Neuronal stem cell (in vitro differentiated cells): Measurements from ENCODE around the gene TNPO2.

ENCODE experiments used
- DNase-seq: peaks from one replicate; pipeline ENCODE4 v3.0.0-alpha.2; 2013; ENCODE audit warnings: low spot score
- H2AFZ ChIP-seq: one replicate; pipeline ENCODE4 v1.6.1; 2013; ENCODE audit warnings: mild to moderate bottlenecking, low read length, inconsistent platforms
- H2AK5ac ChIP-seq: 2 replicates; pipeline ENCODE4 v1.6.1; 2013; ENCODE audit warnings: low read depth, mild to moderate bottlenecking, inconsistent platforms, low read length, moderate library complexity, mixed read lengths
- H2BK120ac ChIP-seq: 2 replicates; pipeline ENCODE4 v1.6.1; 2013; ENCODE audit warnings: low read depth, mild to moderate bottlenecking, inconsistent platforms, low read length, moderate library complexity, mixed read lengths
- H2BK12ac ChIP-seq: one replicate; pipeline ENCODE4 v1.6.1; 2013; ENCODE audit warnings: low read length, inconsistent platforms
- H2BK15ac ChIP-seq: 2 replicates; pipeline ENCODE4 v1.6.1; 2013; ENCODE audit warnings: mild to moderate bottlenecking, low read length, inconsistent platforms, mixed read lengths
- H2BK5ac ChIP-seq: one replicate; pipeline ENCODE4 v1.6.1; 2013; ENCODE audit warnings: inconsistent platforms, mild to moderate bottlenecking, low read length, moderate library complexity
- H3K14ac ChIP-seq: one replicate; pipeline ENCODE4 v1.6.1; 2013; ENCODE audit warnings: low read length, inconsistent platforms
- H3K18ac ChIP-seq: 2 replicates; pipeline ENCODE4 v1.6.1; 2013; ENCODE audit warnings: low read length, inconsistent platforms
- H3K23ac ChIP-seq: 2 replicates; pipeline ENCODE4 v1.6.1; 2013; ENCODE audit warnings: low read depth, mild to moderate bottlenecking, mixed read lengths, low read length, inconsistent platforms; ENCODE audit not compliant: poor library complexity
- H3K27ac ChIP-seq: replicated peaks from 3 replicates; pipeline ENCODE4 v1.5.1; 2013; ENCODE audit warnings: low read length, inconsistent platforms
- H3K27me3 ChIP-seq, 3 experiments: 2 replicates each; pipeline ENCODE4 v1.6.1; 2013; ENCODE audit warnings: low read length in 3 of 3, mild to moderate bottlenecking in 2 of 3, inconsistent platforms in 1 of 3, low read depth in 1 of 3, mixed read lengths in 1 of 3, moderate library complexity in 1 of 3; ENCODE audit not compliant: control insufficient read depth in 3 of 3, insufficient read depth in 3 of 3
- H3K36me3 ChIP-seq, 2 donors: replicated peaks in 1 of 2; 2 replicates each; pipeline ENCODE4 v1.6.1; 2013; ENCODE audit warnings: low read length in 2 of 2; ENCODE audit not compliant: control insufficient read depth in 2 of 2, insufficient read depth in 2 of 2
- H3K4ac ChIP-seq: 2 replicates; pipeline ENCODE4 v1.6.1; 2013; ENCODE audit warnings: inconsistent platforms, mild to moderate bottlenecking, low read length, moderate library complexity
- H3K4me1 ChIP-seq, 2 donors: 1 replicate in 1 of 2; 2 replicates in 1 of 2; pipeline ENCODE4 v1.6.1; 2013; ENCODE audit warnings: low read length in 2 of 2, low read depth in 1 of 2; ENCODE audit not compliant: control insufficient read depth in 2 of 2, insufficient read depth in 1 of 2
- H3K4me2 ChIP-seq: one replicate; pipeline ENCODE4 v1.6.1; 2013; ENCODE audit warnings: mild to moderate bottlenecking, low read length, inconsistent platforms; ENCODE audit not compliant: insufficient read depth, poor library complexity, severe bottlenecking
- H3K4me3 ChIP-seq, 2 donors: 2 replicates each; pipeline ENCODE4 v1.5.1; 2013; ENCODE audit warnings: low read length in 2 of 2, mild to moderate bottlenecking in 2 of 2, inconsistent platforms in 1 of 2, moderate library complexity in 1 of 2
- H3K79me1 ChIP-seq: one replicate; pipeline ENCODE4 v1.6.1; 2013; ENCODE audit warnings: low read depth, mild to moderate bottlenecking, inconsistent platforms, low read length, moderate library complexity
- H3K9ac ChIP-seq: one replicate; pipeline ENCODE4 v1.6.1; 2013; ENCODE audit warnings: mild to moderate bottlenecking, low read depth, low read length, inconsistent platforms; ENCODE audit not compliant: poor library complexity
- H3K9me3 ChIP-seq, 2 donors: replicated peaks in 1 of 2; 2 replicates each; pipeline versions ENCODE3 to v1.6.1; 2013; ENCODE audit warnings: low read length in 2 of 2, mild to moderate bottlenecking in 2 of 2, inconsistent platforms in 1 of 2, low read depth in 1 of 2, mixed read lengths in 1 of 2, moderate library complexity in 1 of 2; ENCODE audit not compliant: control insufficient read depth in 2 of 2, insufficient read depth in 1 of 2
- H4K8ac ChIP-seq: one replicate; pipeline ENCODE4 v1.6.1; 2013; ENCODE audit warnings: low read depth, mild to moderate bottlenecking, inconsistent platforms, low read length, moderate library complexity
- H4K91ac ChIP-seq: one replicate; pipeline ENCODE4 v1.6.1; 2013; ENCODE audit warnings: low read length, low read depth, mild to moderate bottlenecking, inconsistent platforms; ENCODE audit not compliant: poor library complexity
- WGBS, 2 donors: extraction: QIAGEN DNeasy Blood & Tissue Kit; methylation state at CpG; one replicate each; pipeline ENCODE4 v1.1.7; 2013; ENCODE audit warnings: missing lambda C conversion rate in 2 of 2, mixed read lengths in 1 of 2; ENCODE audit not compliant: insufficient read length in 2 of 2, insufficient replicate concordance in 1 of 2; ENCODE audit errors: extremely low coverage in 2 of 2; 5-methylcytosine and 5-hydroxymethylcytosine counted together

The TNPO2 gene

DNA sequence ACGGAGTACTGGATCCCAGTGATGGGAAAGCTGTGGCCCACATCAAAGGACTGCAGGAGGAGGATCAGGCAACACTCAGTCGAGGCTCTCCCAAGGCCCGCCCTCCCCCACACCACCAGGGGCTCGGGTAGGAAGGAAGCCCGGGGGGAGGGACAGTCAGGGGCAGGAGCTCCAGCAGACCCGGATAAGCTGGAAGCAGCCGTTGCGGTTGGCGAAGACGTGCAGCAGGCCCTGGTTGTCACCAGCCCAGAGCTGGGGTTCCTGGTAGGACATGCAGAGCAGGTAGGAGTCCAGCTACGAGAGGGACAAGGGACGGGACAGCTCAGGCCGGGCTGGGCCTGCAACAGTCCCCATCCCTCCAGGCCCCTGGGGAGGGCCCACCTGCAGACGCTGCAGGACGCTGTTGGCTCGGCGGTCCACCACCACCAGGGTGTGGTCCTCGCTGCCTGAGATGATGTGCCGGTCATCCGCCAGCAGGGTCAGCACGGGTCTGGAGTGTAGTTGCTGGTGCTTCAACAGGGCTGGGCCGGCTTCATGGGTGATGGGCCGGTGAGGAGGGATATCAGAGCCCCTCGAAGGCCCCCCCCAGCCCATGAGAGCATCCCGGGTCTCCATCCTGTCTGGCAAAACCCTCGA is 34.0 kb downstream of the TNPO2 start:
- H2AFZ ChIP-seq: no peak overlapping the region
- no peaks in the 10 kb centered on the region for H3K9me3 ChIP-seq
- H3K36me3 ChIP-seq: peaks cover 4% of the 10 kb centered on the region in 2 donors
- H3K27ac ChIP-seq: no peak overlapping the region
- no peak overlapping the region for H4K91ac ChIP-seq
- WGBS, 2 donors: no CpG with 5 or more reads among the region's 26 CpGs
- no peak overlapping the region for H2BK12ac ChIP-seq
- peak overlapping the region; percentile 6 for H3K14ac ChIP-seq
- peak overlapping the region; percentile 81 for H2BK120ac ChIP-seq
- H3K4me1 ChIP-seq: no peaks in the 10 kb centered on the region
- H3K79me1 ChIP-seq: peaks cover 4% of the 10 kb centered on the region
- no peak overlapping the region for H3K18ac ChIP-seq
- H3K27me3 ChIP-seq: no peaks in the 10 kb centered on the region
- H4K8ac ChIP-seq: no peak overlapping the region
- H2AK5ac ChIP-seq: no peak overlapping the region
- no peak for DNase-seq
- no peak overlapping the region for H3K23ac ChIP-seq
- no peak overlapping the region for H3K4me3 ChIP-seq
- no peak overlapping the region for H3K9ac ChIP-seq
- no peak overlapping the region for H2BK15ac ChIP-seq
- no peak overlapping the region for H3K4ac ChIP-seq
- peak overlapping the region; percentile 53 for H2BK5ac ChIP-seq
- H3K4me2 ChIP-seq: no peak overlapping the region

DNA sequence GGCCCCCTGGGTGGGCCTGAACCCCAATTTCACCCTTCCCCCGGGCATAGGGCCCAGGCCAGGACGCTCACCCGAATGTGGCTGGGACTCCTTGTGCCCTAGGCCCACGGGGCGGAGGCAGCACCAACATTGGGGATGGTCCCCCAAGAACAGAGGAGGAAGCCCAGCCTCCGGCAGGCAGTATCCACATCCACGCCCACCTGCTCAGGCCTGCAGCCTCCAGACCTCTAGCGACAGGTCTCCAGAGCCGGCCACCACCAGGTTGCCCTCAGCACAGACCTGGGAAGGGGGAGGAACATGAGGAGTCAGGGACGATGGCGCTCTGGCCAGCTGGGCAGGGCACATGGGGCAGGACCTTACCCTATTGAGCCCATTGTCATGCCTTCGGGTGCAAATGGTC is 34.7 kb downstream of the TNPO2 start:
- H3K4ac ChIP-seq: no peak overlapping the region
- H3K9ac ChIP-seq: peak overlapping the region; percentile 50
- WGBS, 2 donors: no CpG with 5 or more reads among the region's 12 CpGs
- no peak overlapping the region for H3K23ac ChIP-seq
- no peak overlapping the region for H3K18ac ChIP-seq
- H3K4me1 ChIP-seq: no peaks in the 10 kb centered on the region
- no peak overlapping the region for H3K4me3 ChIP-seq
- peak overlapping the region; percentile 8 for H3K14ac ChIP-seq
- no peak for DNase-seq
- no peak overlapping the region for H4K91ac ChIP-seq
- H2BK15ac ChIP-seq: no peak overlapping the region
- H2BK120ac ChIP-seq: peak overlapping the region; percentile 81
- H2AFZ ChIP-seq: no peak overlapping the region
- peak overlapping the region; percentile 53 for H2BK5ac ChIP-seq
- no peak overlapping the region for H4K8ac ChIP-seq
- H3K9me3 ChIP-seq: no peaks in the 10 kb centered on the region
- peaks cover 2% of the 10 kb centered on the region for H3K79me1 ChIP-seq
- H3K27ac ChIP-seq: no peak overlapping the region
- peaks cover 4% of the 10 kb centered on the region in 2 donors for H3K36me3 ChIP-seq
- no peak overlapping the region for H3K4me2 ChIP-seq
- H2AK5ac ChIP-seq: no peak overlapping the region
- H2BK12ac ChIP-seq: no peak overlapping the region
- H3K27me3 ChIP-seq: no peaks in the 10 kb centered on the region

DNA sequence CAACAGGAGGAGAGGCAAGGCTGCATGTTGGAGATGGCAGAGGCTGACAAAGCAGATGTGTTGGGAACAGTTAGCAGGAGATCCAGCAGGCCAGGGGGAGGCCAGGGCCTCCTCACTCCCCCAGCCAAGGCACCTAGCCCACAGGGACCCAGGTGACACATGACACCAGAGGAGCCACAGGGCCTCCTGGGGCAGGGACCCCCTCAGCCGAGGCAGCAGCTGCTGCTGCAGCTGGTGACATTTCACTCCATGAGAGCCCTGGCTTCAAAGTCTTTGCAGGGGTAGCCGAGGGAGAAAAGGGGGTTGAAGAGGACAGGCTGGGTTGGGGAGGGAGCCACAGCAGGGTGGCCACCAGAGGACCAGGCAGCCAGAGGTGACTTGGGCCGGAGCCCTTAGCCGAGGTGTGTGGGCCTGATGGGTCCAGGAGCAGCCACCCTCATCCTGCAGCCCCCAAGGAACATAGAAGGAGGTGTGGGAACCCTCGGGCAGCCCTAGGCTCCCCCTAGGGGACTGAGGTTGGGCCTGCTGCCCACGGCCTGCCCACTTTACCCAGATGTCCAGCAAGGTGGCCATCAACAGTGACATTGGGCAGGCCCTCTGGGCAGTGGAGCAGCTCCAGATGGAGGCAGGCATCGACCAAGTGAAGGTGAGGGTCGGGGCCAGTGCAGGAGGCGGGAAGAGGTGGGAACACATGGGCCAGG is 36.1 kb downstream of the TNPO2 start, which contains the start of gene GNG14:
Gene GNG14 (plus strand): TSS at position 503 of the 701 bp plus-strand sequence. CDS start 51 bp downstream, at position 554.
- DNase-seq: no peak
- no peak within 1 kb of the TSS for H2AFZ ChIP-seq
- no peak within 1 kb of the TSS for H3K18ac ChIP-seq
- H3K9me3 ChIP-seq: no peaks in the 10 kb centered on the region
- no peaks in the 10 kb centered on the region for H3K27me3 ChIP-seq
- no peak within 1 kb of the TSS for H3K4me2 ChIP-seq
- H2AK5ac ChIP-seq: peak within 1 kb of the TSS; percentile 63
- H3K36me3 ChIP-seq: peaks cover 0 to 4% of the 10 kb centered on the region in 2 donors
- H2BK12ac ChIP-seq: peak within 1 kb of the TSS; percentile 58
- peak within 1 kb of the TSS; percentile 50 for H3K9ac ChIP-seq
- H2BK120ac ChIP-seq: no peak within 1 kb of the TSS
- no peak within 1 kb of the TSS for H3K27ac ChIP-seq
- peak within 1 kb of the TSS; percentile 84 for H3K4ac ChIP-seq
- peak within 1 kb of the TSS; percentile 12 for H3K23ac ChIP-seq
- no peak within 1 kb of the TSS for H2BK15ac ChIP-seq
- H3K14ac ChIP-seq: no peak within 1 kb of the TSS
- no peak within 1 kb of the TSS for H3K4me3 ChIP-seq
- H3K79me1 ChIP-seq: peaks cover 2% of the 10 kb centered on the region
- H2BK5ac ChIP-seq: peak within 1 kb of the TSS; percentile 13
- WGBS, 2 donors: no CpG with 5 or more reads among the region's 9 CpGs
- peak within 1 kb of the TSS; percentile 82 for H4K8ac ChIP-seq
- no peaks in the 10 kb centered on the region for H3K4me1 ChIP-seq
- H4K91ac ChIP-seq: no peak within 1 kb of the TSS

DNA sequence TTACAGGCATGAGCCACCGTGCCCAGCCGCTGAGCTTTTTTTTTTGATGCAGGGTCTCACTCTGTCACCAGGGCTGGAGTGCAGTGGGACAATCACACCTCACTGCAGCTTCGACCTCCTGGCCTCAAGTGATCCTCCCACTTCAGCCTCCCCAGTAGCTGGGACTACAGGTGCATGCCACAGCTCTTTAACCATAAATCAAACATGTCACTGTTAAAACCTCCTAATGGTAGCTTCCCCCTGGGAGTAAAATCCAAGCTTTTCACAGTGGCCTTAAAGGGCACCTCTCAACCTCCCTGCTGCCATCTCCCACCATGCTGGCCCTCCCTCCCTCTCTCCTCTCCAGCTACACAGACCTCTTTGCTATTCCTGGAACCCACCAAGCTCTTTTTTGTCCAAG is 37.9 kb downstream of the TNPO2 start:
- Histone ChIP-seq H3K23ac (no peak overlapping the region), H3K18ac (no peak overlapping the region), H4K8ac (no peak overlapping the region), H2BK12ac (no peak overlapping the region), H2AFZ (no peak overlapping the region), H2AK5ac (no peak overlapping the region), H3K4ac (no peak overlapping the region), H3K79me1 (peaks cover 2% of the 10 kb centered on the region), H4K91ac (no peak overlapping the region), H3K4me3 (no peak overlapping the region), H3K4me1 (no peaks in the 10 kb centered on the region), H3K36me3 (peaks cover 0 to 4% of the 10 kb centered on the region in 2 donors), H2BK120ac (no peak overlapping the region), H3K9ac (no peak overlapping the region), H3K27ac (no peak overlapping the region), H3K9me3 (no peaks in the 10 kb centered on the region), H3K27me3 (no peaks in the 10 kb centered on the region), H3K4me2 (no peak overlapping the region), H2BK15ac (no peak overlapping the region), H2BK5ac (no peak overlapping the region), H3K14ac (no peak overlapping the region)
- WGBS, 2 donors: no CpG with 5 or more reads among the region's 3 CpGs
- no peak for DNase-seq
